NCI-H345 treated with DMSO at 0.1 percent for 48 hours (cell line): ENCODE results near the gene GNG14.
"Not testable (repeated sequence)": the region's sequence is repeated elsewhere in the genome, so short reads cannot be mapped to it uniquely, and the experiment has no call there.

ENCODE experiments used
- DNase-seq: peaks from one replicate; lab custom pipeline; 2025; ENCODE audit not compliant: unreplicated experiment; lab: John Stamatoyannopoulos, UW

Gene GNG14

GRCh38 chr19:12687496-12688196 is at the start of gene GNG14:
Gene GNG14 (plus strand): TSS chr19:12687998. CDS start chr19:12688049, 51 bp downstream.
- no peak for DNase-seq

DNA sequence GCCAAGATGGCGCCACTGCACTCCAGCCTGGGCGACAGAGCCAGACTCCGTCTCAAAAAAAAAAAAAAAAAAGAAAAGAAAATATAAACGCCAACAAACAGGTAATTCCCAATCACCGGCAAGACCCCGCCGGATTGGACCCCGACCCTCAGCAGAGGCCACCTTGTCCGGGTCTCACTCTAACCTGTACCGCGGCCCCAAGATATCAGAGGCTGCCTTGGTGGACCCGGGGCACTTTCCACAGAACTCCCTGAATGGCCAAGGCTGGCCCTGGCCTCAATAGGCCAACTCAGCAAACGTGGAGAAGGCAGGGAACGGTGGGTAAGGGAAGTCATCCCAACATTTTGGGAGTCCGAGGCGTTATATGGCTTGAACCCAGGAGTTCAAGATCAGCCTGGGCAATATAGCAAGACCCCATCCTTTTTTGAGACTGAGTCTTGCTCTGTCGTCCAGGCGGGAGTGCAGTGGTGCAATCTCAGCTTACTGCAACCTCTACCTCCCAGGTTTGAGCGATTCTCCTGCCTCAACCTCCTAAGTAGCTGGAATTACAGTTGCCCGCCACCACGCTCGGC is 49.1 kb upstream of the GNG14 start:
- no peak for DNase-seq

GRCh38 chr19:12639901-12640613 is 47.7 kb upstream of the GNG14 start:
- DNase-seq: no peak

DNA sequence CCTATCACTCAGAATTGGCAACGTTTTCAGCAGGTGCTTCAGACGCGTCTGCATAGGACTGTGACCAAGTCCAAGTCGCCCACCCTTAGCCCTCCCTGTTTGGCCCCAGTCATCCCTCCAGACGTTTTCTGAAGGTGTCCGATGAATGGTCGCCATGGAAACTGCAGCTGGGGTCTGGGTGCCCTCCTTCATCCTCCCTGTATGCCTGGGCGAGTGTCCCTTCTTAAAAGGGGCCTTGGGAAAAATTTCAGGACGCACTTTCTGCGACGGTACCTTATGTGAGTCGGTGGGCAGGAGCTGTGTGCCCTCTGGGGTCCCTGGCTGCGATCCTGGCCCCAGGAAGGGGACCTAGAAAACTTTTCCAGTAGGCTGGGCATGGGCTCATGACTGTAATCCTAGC is 46.3 kb upstream of the GNG14 start:
- DNase-seq: no peak

GRCh38 chr19:12642506-12642905 is 45.3 kb upstream of the GNG14 start:
- DNase-seq: no peak

DNA sequence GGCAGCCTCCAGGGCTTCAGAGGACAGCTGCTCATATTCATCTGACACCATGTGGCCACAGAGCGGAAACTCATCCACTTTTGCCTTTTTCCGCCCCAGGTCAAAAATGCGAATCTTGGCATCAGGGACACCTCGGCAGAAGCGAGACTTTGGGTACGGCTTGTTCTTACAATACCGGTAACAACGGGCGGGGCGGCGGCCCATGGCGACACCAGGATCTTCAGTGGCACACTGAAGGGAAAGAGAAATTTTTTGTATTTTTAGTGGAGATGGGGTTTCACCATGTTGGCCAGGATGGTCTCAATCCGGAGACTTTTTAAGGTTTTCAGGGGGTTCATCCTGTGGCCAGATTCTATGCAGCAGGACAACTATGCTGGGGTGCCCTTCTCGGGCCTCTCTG is 44.1 kb upstream of the GNG14 start:
- not testable (repeated sequence) for DNase-seq

DNA sequence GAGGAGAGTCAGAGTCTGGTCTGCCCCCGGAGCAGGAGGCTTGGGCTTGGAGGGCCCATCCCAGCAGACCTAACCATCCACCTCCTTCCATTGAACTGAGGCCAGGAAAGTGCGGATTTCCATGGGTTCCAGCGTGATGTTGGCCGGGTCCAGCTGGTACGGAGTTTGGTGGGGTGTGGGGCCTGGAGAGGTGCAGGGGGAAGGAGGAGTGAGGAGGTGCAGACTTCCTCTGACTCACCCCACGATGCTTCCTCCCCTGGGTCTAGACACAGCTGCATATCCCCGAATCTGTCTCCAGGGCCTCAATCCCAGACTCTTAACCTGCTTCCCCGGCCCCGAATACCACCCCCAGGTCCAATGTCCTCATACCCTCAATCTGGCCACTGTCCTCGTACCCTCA is 41.2 kb upstream of the GNG14 start:
- DNase-seq: no peak

- no peak for DNase-seq
These were observed 40.8 kb upstream of the GNG14 start for GRCh38 chr19:12647047-12647446.

- DNase-seq: no peak
These were observed 40.2 kb upstream of the GNG14 start for GRCh38 chr19:12647490-12648071.

- DNase-seq: no peak
These were observed 39.7 kb upstream of the GNG14 start for GRCh38 chr19:12648088-12648487.

DNA sequence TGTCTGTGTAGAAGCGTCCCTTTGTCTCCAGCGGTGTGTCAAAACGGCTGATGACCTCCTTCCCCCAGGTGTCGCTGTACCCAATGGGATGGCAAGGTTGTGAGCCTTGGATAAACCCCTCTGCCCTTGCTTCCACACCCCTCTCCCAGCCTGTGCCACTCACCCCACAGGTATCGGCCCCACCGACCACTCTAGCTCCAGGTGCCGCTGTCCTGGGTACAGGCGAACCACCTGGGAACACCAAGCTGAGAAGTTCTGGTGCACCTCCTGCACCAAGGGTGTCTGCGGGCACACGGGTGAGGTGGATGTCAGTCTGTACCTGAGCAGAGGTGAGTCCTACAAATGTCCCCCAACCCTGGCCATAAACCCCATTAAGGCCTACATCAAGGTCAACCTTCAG is 37.9 kb upstream of the GNG14 start:
- DNase-seq: no peak

DNA sequence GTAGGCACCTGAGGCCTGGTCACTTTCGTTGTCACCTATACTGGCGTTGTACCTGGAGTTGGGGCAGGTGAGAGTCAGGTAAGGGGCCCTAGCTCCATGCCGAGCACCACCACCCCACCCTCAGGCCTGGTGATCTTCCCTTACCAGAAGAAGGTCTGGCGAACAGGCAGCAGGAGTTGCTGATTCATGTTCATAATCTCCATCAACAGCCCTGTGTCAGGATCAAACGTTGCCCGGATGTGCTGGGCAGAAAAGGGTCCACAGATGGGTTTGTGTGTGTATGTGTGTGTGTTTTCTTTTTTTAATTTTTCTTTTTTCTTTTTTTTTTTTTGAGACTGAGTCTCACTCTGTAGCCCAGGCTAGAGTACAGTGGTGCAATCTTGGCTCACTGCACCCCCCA is 35.6 kb upstream of the GNG14 start:
- no peak for DNase-seq

- DNase-seq: no peak
These were observed 32.3 kb upstream of the GNG14 start for GRCh38 chr19:12655546-12655945.

DNA sequence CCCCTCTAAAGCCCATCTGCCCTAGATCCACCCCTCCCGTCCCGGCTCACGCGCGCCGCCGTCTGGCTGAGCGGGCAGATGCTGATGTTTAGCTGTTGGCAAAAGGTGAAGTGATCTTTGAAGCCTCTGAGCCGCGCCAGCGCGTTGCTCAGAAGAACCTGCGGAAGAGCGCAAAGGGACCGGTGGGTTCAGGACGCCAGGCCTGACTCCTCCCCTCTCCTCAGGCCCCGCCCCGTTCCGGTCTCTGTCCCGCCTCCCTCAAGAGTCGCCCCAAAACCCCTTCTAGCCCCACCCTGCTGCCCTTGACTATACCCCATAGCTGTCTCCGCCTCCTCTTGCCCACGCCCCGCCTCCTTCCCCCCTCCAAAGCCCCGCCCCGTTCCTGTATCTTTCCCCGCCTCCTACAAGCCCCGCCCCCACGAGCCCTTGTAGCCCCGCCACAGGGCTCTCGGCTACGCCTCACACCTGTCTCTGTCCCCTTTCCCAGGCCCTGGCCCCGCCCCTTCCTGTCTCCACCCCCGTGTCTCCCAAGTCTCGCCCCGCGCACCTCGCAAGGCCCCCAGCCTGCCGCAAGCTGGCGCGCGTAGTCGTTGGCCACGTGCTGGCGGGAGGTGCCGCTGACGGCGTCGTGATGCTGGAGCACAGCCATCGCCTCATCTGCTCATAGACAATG is 30.8 kb upstream of the GNG14 start:
- no peak for DNase-seq

- DNase-seq: no peak
These were observed 29.8 kb upstream of the GNG14 start for GRCh38 chr19:12657966-12658365.

DNA sequence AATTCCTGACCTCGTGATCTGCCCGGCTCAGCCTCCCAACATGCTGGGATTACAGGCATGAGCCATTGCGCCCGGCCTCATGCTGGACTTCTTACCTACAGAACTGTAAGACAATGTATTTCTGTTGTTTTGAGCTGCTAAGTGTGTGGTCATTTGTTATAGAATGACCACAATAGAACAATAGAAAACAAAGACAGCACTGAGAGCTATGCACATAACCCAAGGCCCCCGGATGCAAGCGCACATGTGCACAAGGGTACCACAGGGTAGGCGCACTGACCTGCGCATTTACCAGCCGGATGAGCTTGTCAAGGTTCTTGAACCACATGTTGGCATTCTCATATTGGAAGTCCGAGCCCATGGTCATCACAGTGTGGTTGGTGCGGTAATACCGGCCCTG is 26.8 kb upstream of the GNG14 start:
- DNase-seq: no peak

DNA sequence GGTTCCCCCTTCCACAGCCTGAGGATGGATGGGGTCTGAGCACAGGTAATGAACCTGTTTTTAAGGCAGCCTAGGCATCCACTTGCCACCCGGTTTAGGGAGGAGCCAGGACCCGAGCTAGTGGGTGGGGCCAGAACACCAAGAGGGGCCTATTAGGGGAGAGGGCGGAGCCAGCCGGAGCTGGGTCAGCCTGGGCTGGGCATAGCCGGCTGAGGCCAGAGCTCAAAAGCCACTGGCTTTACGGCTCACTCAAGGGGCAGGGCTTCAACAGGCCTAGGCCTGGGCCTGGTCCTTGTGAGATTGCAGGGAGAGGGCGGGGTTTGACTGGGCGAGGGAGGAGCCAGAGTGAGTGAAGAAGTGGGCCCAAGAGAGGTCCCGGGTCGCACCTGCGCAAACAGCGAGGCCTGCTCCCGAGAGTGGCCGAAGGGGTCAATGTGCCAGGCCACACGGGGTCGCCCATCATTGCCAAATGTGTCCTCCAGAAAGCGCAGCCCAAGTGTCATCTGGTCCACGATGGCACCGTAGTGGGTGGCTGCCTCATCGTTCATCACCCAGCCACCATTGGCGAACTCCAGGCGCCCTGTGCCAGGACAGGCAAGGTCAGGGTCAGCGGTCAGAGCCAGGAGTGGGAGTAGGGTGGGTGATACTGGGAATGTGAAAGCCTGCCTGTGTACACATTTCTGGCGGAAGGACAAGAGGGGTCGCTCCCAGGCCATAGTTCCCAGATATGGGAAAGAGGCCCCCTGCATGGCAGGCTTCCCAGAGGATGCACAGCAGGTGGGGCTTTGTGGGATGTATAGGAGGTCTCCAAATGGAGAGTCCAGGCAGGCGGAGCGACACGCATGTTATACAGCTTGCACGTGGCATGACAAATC is 23.2 kb upstream of the GNG14 start:
- no peak for DNase-seq

- DNase-seq: no peak
These were observed 22.6 kb upstream of the GNG14 start for GRCh38 chr19:12665281-12665573.

- DNase-seq: no peak
These were observed 22.0 kb upstream of the GNG14 start for GRCh38 chr19:12665671-12666264.

GRCh38 chr19:12666265-12667048 is 21.3 kb upstream of the GNG14 start, which contains the start of the genes MAN2B1 and WDR83:
Gene MAN2B1 (minus strand): TSS chr19:12666742. CDS start chr19:12666701, 41 bp downstream.
Gene WDR83 (plus strand): TSS chr19:12666807. CDS start chr19:12669791, 2,984 bp downstream.
- DNase-seq: no peak
